Measurements from ENCODE around the gene REPIN1.

GRCh38 chr7:150377196-150377595 lies 8.6 kb downstream of the REPIN1 start:
- TF ChIP-seq EZH2 (IDR thresholded peaks at IDR 0.05; ENCODE audit: borderline replicate concordance, insufficient read depth, low read depth, low read length, poor library complexity, severe bottlenecking) (no peak), CTCF (IDR thresholded peaks at IDR 0.05) (no peak)
